NCI-H69 (cell line): ENCODE results near the gene SNRNP70.

Source experiments
- DNase-seq: peaks from one replicate; lab custom pipeline; 2025; lab: John Stamatoyannopoulos, UW

SNRNP70 gene

DNA sequence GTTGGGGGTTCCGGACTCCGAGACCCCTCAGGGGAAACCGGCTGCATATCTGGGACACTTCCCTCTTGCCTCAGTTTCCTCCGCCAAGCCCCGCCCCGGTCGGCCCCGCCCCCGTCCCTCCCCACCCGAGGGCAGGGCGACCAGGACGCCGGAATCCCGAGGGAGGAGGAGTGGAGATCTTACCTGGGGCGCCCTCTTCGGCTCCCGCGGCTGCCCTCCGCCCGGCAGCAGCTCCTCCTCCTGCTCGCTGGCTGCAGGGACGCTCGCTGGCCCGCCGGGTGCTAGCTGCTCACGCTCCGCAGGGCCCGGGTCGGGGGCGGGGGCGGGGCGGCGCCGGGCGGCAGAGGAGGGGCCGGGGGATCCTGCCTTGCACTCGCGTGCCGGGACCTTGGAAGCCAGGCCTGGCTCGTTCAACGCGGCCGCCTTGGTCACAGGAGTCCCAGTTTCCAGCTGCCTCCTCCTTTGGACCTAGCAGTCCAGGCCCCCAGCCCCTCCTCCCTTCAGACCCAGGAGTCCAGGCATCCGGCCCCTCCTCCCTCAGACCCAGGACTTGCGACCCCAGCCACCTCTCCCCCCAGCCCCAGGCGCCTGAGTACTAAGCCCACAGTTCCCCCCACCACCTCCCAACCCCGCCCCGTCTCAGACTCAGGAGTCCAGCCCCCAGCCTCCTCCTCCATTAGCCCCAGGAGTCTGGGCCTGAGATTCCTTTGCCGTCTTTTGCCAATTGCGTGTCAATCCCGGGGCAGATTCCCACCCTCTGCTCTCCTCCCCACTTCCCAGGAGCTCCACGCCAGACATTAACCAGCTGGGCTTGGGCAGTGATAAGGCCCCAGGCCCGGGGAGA, 20.3 kb upstream of the SNRNP70 start, which contains the start of gene NTF4:
NTF4 (minus strand) TSS at position 51 of the 844 bp plus-strand sequence. CDS start 2,821 bp downstream, outside the sequence.
- DNase-seq = peak; percentile 52

DNA sequence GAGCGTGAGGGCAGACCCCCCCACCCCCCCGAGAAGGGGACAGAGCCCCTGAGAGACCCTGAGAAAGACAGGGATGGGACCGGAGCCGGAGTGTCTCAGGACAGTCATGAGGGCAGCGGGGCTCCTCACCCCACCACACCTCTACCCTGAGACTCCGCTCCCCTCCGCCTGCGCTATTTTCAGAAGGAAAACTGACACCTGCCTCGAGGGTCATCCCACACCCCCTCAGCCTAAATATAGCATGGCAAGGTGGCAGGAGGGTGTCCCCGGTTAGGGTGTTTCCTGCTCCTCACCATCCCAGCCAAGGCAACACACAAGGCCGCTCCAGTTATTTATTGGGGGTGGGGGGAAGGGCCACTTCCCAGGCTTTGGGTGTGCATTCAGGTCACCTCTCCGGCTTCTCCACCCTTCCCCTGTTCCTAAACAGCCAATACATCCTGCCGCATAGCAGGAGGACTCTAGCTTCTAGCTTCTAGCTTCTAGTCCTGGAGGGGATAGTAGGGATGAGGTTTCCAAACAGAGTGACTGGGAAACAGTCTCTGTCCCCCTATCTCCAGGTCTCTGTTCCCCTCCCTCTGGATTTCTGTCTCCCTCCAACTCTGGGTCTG, 19.2 kb upstream of the SNRNP70 start:
- DNase-seq = no peak

DNA sequence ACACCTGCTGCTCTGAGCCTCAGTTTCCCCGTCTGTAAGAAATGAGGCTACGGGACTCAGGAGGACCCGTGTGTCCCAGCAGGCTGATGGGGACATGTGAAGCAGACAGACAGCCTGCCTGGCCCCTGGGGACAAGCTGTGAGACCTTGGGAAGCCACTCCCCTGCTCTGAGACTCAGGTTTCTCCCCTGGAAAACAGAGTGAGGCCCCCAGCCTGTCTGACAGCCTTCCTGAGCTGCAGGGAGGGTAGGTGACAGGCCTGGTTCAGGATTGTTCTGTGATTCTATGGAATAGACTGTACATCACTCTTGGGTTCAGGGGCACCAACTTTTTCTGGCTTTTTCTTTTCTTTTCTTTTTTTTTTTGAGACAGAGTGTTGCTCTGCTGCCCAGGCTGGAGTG, 17.7 kb upstream of the SNRNP70 start:
- DNase-seq = no peak

DNA sequence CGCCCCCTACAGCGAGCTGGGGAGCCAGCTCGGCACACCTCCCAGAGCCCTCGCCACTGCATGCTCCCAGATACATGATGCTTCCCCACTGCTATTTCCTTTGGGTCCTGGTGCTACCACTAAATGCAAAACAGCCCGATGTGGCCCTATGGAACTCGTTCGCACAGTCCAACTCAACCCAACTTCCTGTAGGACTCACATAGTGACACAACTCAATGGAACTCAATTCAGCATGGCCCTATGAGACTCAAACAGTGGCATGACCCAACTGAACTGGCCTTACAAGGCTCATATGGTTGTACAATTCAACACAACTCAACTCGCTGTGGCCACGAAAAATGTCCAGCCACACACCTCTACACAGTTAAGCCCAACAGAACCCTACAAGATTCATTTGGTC, 16.2 kb upstream of the SNRNP70 start:
- DNase-seq = no peak

DNA sequence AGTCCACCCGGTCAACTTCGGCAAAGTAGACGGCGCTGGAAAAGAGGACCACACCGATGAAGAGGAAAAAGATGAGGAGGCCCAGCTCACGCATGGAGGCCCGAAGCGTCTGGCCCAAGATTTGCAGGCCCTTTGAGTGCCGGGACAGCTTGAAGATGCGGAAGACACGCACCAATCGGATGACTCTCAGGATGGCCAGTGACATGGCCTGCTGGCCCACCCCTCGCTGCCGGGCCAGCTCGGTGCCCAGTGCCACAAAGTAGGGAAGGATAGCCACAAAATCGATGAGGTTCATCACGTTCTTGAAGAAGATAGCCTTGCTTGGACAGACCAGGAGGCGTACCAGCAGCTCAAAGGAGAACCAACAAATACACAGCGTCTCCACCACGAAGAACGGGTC, 14.8 kb upstream of the SNRNP70 start:
- no peak for DNase-seq

DNA sequence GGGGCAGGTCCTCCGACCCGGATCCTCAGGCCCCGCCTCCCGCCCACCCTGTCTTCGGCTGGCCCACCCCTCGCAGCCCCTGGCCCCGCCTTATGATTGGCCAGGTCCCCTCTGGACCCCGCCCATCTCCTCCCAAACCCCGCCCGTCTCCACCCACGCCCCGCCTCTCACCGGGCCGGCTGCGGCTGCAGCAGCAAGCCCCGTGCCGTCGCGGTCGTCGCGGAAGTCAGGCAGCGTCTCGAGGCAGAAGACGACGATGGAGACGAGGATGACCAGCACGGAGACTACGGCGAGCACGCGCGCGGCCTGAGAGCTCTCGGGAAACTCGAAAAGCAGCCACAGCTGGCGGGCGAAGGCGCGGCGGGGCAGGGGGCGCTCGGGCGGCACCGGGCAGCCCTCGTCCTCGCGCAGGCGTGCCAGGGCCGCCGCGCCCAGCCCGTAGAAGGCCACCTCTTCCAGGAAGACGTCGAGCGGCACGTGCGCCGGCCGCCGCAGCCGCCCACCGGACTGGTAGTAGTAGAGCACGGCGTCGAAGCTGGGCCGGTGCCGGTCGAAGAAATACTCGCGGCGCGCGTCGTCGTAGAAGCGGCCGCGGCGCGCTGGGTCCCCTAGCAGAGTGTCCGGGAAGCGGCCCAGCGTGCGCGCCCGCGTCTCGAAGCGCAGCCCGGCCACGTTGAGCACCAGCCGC, 13.2 kb upstream of the SNRNP70 start:
- no peak for DNase-seq

DNA sequence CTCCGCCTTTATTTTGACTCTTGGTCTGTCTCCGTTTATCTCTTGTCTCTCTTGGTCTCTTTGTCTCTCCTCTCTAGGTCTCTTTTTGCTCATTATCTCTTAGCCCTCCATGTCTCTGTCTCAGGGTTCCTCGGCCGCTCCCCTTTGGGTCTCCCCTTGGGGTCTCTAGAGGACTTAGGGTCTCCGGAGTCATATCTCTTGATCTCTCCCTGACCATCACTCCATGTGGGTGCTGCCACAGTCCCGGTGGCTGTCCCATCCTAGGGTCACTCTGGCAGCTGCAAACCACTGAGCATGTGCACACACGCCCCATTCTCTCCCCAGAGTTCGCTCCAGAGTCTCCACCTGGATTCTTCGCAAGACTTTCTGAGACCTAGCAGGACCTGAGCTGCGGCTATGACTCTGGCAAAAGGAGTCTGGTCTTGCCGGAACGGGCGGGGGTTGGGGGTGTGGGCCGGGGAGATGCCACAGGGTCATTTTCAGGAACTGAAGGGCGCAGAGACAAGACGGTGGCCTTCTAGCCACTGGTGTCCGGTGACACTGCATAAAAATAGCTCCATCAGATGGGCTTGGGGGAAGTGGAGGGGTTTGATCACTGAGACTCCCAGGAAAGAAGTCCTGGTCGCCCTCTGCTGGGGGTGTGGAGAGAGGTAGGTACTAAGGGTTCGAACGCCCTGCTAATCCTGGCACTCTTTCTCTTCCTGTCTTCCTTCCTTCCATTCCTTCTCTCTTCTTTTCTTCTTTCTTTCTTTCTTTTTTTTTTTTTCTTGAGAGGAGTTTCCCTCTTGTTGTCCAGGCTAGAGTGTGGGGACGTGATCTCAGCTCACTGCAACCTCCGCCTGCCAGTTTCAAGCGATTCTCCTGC, 11.5 kb upstream of the SNRNP70 start:
- peak; percentile 61 for DNase-seq

DNA sequence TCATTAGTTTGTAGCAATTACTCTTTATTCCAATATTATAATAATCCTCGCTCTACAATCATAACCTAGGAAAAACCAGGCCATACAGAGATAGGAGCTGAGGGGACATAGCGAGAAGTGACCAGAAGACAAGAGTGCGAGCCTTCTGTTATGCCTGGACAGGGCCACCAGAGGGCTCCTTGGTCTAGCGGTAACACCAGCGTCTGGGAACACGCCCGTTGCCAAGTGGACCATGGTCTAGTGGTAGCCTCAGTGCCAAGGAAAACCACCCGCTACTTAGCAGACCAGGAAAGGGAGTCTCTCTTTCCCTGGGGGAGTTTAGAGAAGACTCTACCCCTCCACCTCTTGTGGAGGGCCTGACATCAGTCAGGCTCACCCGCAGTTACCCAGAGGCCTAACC, 10.4 kb upstream of the SNRNP70 start:
- peak; percentile 68 for DNase-seq

DNA sequence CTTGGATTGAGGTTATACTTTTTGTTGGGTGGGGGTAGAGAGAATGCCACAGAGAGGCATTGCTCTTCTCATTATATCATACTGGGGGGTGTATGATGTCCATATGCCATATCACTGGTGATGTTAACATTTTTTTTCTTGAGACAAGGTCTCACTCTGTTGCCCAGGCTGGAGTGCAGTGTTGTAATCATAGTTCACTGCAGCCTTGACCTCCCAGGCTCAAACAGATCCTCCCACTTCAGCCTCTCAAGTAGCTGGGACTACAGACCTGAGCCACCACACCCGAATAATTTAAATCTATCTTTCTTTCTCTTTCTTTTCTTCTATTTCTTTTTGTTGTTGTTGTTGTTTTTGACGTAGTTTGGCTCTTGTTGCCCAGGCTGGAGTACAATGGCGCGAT, 4.9 kb upstream of the SNRNP70 start:
- DNase-seq = no peak

DNA sequence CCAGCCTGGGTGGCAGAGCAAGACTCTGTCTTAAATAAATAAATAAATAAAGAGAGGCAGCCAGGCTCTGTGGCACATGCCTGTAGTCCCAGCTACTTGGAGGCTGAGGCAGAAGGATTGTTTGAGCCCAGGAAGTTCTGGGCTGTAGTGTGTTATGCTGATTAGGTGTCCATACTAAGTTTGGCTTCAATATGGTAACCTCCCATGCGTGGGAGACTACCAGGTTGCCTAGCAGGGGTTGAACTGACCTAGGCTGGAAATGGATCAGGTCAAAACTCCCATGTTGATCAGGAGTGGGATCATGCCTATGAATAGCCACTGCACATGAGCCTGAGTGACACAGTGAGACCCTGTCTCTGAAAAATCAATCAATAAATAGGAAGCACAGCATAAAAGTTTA, 4.0 kb upstream of the SNRNP70 start:
- no peak for DNase-seq

DNA sequence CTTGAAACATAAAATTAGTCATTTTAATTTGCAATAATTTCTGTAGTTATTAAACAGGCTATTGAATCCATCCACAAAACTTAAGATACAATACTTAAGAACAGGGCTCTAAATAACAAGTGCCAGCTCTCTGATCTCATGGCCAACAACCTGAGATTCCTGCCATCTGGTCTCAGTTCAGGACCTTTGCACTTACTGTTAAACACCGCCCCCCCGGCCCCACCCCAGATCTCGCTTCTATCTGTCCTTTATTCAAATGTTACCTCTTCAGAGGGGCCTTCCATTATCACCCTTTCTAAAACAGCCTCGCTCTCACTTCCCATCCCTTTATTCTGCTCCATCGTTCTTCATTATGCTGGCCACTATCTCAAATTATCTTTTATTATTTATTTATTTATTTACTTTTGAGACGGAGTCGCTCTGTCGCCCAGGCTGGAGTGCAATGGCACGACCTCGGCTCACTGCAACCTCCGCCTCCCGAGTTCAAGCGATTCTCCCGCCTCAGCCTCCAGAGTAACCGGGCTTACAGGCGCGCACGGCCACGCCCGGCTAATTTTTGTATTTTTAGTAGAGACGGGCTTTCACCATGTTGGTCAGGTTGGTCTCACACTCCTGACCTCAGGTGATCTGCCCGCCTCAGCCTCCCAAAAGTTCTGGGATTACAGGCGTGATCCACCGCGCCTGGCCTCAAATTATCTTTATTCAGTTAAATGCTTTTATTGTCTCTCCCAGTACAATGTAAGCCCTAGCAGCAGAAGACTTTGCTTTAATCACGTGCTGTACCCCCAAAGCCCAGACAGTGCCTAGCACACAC, 838 bp upstream of the SNRNP70 start:
- peak; percentile 53 for DNase-seq

DNA sequence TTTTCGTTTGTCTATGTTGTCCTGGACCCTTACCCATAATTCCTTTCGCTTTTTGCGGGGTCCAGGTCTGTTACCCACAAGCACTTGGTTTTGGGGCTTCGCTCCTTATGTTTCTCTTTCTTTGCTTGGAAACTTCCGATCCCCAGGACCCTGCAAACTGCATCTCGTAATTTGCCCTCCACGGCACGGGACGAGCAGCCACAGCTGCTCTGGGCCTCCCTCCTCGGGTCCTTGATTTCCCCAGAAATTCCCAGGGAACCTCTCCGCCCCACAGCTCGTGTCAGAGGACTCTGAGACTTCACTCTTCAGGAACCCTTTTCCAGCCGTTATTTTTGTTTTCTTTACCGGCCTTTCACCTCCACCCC, 599 bp downstream of the SNRNP70 start:
- no peak for DNase-seq

DNA sequence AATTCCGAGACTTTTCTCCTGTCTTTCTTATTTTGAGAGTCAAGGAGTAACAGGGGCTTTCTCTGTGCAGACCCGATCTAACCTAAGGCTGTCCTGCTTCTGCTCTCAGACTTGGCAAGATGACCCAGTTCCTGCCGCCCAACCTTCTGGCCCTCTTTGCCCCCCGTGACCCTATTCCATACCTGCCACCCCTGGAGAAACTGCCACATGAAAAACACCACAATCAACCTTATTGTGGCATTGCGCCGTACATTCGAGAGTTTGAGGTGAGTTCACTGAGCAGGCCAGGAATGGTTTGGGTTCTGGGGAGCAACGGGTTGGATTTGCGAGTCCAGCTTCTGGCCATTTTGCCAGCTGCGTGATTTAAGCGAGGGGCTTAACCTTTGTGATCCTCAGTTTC, 1.0 kb downstream of the SNRNP70 start:
- no peak for DNase-seq

DNA sequence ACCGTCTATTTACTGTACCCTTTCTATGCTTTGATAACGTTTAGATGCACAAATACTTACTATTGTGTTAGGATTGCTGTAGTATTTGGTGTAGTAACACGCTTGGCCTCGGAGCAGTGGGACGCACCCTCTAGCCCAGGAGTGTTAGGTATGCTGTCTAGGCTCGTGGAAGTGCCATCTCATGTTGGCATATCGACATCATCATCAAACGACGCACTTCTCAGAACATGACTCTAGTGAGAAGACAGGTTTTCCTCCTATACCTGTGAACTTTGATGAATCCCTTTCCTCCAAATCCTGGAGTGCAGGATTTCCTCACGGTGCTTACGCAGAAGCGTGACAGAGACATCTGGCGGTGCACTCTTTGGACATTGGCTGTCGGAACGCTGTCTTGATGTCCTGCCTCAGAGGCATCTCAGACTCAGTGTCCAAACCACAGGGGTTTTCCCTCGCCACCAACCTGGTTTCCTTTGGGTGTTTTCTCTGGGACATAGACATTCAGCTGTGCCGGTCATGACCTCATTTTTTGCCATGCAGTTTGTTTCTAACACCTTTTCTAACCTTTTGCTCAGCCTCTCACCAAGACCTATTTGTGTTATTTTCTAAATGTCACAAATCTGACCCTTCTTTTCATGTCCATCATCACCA, 6.3 kb downstream of the SNRNP70 start:
- no peak for DNase-seq

DNA sequence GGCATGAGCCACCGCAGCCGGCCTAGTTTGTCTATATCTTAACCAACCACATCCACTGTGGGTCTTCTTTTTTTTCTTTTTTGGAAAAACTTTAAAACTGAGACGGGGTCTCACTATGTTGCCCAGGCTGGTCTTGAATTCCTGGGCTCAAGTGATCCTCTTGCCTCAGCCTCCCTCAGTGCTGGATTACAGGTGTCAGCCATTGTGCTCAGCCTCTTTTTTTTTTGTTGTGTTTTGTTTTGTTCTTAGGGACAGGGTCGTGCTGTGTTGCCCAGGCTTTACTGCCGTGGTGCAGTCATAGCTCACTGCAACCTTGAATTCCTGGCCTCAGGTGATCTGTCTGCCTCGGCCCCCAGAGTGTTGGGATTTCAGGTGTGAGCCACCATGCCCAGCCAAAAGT, 7.4 kb downstream of the SNRNP70 start:
- DNase-seq = no peak

DNA sequence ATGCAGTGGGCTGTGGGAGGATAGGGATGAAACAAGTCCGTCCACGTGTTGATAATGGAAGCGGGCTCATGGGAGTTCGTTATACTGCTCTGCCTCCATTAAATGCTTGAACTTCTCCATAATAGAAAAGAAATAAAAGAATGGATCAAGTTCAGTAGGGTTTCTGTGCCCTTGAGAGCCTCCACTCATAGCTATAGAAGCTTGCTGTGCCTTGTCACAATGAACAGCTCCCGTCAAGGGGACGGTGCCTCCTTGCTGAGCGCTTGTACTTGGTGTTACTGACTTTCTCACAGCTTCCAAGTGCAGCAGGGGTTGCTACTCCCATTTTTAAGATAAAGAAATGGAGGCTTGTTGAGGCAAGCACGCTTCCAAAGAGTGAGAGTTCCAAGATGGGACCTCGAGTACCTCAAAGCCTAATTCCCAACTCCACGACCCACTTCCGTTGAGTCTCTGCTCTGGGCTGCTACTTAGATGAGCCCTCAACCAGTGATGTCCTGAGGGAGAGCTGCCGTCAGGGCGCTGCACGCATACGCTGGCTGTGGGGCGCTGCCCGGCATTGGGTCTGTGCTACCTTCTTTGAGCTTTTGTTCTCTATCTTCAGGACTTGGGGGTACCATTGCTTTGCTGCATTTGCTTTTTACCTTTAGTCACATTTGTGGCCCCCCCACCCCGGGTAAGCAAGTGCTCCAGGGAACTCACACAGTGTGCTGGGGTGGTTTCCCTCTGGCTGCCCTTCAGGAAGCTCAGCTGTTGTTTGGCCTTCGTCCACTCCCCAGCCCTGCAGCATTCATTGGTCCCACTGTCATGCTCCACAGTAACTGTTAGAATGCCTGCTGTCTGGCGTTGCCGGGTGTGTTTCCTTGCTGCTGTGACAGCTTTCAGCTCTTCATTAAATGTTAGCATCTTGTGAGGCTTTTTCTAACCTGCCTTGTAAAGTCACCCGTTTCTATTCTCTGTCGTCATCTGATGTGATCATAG, 9.5 kb downstream of the SNRNP70 start:
- no peak for DNase-seq

DNA sequence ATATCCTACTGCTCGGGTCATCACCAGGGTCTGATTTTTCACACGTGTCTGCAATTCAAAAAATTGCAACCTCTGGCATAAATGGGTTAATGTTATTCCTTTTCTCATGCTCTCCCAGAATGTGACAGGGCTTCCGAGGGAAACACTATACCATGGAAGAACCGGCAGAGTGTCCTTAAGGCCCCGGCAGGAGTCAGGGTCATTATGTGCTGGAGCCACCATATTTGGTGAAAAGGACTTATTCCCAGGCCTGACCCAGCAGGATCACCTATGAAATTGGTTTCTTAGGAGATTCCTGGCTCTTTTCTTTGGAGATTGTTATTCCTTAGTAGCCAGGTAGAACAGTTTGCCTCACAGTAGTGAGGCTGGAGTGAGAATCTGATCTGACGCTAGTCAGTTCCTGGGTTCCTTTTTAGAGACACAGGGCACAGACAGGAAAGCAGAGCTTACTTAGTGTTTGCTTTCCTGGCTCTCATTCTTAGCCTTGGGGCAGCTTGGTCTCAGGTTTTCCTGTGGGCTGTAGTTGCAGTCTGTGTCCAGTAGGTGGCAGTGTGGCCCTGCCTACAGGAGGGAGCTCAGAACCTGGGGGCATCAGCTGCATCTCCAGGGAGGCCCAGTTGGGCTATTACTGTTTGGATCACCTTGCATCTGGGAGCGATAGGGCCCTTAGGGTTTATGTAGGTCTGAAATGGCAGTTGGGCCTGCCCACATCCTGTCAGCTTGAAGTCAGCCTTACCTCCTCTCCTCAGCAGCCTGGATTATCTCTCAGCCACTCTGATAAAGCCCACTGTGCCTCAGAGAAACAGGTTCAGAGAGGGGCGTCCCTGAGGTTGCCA, 12.4 kb downstream of the SNRNP70 start:
- peak; percentile 86 for DNase-seq

DNA sequence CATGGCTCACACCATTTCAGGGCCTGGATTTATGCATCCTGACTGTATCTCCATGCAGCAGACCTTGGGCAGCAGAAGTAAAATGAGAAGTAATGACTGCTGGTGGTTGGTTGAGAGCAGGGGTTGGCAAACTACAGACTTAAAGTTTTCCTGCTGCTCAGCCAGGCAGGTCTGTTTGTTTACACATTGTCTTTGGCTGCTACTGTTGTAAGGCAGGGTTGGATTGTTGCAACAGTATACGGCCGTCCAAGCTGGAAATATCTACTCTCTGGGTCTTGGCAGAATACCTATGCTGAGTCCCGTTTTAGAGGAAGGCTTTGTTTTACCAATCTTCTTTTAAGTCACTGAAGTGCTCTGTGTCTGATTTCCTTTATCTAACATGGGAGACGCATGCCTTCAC, 13.5 kb downstream of the SNRNP70 start:
- DNase-seq = no peak

DNA sequence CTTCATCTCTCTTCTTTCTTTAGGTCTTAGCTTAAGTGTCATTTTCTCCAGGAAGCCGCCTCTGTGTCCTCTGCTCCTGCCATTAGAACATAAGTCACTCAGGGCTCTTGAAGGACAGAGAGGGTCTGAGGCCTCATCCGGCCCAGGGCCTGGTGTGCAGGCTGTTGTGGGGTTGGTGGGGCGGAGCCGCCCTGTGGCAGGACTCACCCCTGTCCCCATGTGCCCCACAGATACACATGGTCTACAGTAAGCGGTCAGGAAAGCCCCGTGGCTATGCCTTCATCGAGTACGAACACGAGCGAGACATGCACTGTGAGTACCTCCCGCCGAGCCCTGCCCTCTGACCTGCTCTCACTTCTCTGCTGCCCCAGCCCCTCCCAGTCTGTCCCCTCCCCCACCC, 15.9 kb downstream of the SNRNP70 start:
- no peak for DNase-seq
